ENCODE measurements around the gene GNB1.

- TF ChIP-seq, protein P1, sequence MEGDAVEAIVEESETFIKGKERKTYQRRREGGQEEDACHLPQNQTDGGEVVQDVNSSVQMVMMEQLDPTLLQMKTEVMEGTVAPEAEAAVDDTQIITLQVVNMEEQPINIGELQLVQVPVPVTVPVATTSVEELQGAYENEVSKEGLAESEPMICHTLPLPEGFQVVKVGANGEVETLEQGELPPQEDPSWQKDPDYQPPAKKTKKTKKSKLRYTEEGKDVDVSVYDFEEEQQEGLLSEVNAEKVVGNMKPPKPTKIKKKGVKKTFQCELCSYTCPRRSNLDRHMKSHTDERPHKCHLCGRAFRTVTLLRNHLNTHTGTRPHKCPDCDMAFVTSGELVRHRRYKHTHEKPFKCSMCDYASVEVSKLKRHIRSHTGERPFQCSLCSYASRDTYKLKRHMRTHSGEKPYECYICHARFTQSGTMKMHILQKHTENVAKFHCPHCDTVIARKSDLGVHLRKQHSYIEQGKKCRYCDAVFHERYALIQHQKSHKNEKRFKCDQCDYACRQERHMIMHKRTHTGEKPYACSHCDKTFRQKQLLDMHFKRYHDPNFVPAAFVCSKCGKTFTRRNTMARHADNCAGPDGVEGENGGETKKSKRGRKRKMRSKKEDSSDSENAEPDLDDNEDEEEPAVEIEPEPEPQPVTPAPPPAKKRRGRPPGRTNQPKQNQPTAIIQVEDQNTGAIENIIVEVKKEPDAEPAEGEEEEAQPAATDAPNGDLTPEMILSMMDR (IDR thresholded peaks at IDR 0.05 in 2 of 3, conservative IDR thresholded peaks at IDR 0.05 in 1 of 3; ENCODE audit: control insufficient read depth in 2 of 3, extremely low read depth in 1 of 3, insufficient read depth in 1 of 3, low read depth in 3 of 3, low read length in 3 of 3), result no peak
- no peak for TF ChIP-seq NFIC (IDR thresholded peaks at IDR 0.05; ENCODE audit: low read depth, low read length)
- TF ChIP-seq MXI1 (IDR thresholded peaks at IDR 0.05; ENCODE audit: low read depth, low read length), result no peak
- no peak for TF ChIP-seq FOS (IDR thresholded peaks at IDR 0.05; ENCODE audit: borderline replicate concordance, extremely low read depth, insufficient read length)
- no peak for TF ChIP-seq EZH2 (IDR thresholded peaks at IDR 0.05; ENCODE audit: borderline replicate concordance, control insufficient read depth, low read depth, low read length)
- TF ChIP-seq YBX1 (IDR thresholded peaks at IDR 0.05), result no peak
- TF ChIP-seq FOXK2 (IDR thresholded peaks at IDR 0.05), result no peak
These were observed 46.2 kb upstream of the GNB1 start for GRCh38 chr1:1937061-1937460.

Measured in GM12878 (cell line).